HG03469 (cell line): ENCODE results near the gene ILDR1.

Experiments
- ATAC-seq: cut with Tn5 transposase; IDR thresholded peaks from one replicate; pipeline ENCODE4 v1.9.1; 2021; ENCODE audit warnings: mild to moderate bottlenecking, moderate library complexity, moderate number of reproducible peaks; ENCODE audit not compliant: unreplicated experiment

ILDR1 gene

DNA sequence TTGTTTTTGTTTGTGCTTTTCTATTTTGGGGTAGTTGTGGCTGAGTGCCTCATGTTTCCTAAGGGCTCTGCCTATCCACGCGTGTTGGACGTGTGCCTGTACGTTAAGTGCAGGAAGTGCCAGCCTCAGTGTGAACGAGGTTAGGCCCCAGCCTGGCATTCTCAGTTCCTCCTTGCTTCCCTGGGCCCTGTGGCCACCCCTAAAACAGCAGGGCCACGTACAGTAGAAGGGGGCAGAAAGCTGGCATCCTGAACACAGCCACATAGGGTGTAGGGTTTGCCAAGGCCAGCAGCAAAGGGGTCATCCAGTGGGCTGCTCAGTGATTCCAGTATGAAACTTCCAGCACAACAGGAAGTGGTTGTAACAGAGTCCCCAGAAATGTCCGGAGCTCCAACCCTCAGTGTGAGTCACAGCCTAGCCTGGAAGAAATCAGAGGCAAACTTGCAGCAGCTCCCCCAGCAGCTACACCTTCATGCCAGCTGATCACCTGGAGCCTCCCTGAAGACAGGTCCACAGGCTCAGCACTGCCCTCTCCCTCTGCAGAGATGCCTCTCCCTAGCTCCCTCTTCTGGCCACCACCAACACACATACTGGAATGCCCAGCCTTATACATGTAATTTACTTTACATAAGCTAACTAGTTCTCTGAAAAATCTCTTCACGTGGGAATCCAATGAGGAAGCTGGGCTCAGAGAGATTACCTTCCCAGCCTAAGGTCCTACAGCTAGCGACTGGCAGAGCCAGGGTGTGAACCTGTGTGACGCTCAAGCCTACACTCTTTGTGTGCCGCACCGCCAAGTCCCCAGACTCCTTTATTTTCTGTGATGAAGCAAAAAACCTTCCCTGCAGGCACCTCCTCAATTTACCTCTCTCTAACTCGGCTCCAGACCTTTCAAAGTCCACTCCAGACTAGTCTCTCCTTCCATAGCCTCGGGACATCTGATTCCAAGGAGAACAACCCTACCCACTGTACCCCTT is 26.6 kb downstream of the ILDR1 start:
- no peak for ATAC-seq

DNA sequence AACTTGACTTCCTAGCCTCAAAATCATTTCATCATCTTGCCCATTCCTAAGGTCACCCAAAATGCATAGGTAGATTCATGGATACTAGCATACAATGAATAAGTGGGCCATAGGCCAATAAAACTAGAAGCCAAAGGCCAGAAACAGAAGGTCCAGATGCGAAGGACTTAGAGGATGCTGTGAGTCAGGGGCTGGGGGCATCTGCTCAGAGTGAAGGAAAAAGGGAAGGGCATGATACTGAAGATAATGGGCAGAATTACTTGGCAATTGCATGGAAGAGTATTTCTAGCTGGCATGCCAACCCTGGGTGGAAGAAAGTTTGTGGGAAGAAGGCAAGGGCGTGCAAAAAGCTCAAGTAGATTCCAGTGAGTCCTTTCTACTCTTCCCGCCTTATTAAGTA is 27.5 kb downstream of the ILDR1 start:
- ATAC-seq: no peak

DNA sequence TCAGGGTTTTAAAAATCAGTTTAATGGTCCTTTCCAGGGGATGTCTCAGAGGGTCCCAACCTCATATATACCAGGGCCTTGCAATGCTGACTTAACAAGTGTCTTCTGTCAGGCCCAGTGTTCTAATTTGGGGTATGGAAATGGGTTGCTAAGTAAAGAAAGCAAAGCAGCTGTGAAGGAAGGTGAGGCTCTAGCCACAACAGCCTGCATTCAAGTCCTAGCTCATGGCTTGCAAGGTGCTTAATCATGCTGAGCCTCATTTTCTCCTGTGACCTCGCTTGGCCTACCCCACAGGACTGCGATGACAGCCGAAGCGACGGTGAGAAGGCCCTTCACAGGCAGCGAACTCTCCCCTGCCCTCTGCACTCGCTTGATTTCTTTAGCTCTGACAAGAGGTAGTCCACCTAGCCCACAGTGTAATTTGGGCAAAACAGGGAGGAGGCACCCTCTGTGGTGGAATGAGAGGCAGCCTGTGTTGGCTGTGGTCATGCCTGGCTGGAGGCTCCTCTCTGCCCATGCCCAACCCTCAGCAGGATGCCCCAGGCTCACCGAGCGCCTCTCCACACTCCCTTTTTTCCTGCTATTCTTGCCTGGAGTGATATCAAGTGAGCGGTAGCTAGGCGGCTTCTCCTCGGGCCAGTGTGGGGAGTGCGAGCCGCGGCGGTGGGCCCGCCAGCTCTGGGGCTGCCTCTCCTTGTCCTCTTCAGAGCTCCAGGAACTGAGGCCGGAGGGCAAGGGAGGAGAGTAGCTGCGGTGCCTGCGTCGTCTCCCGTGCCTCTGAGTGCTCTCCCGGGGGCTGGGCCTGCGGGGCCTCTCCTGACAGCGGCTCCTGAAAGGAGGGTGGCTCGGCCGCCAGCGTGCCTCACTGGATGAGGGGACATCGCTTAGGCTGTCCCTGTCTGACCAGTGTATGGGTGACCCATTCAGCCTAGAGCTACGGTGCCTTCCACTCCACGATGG is 29.2 kb downstream of the ILDR1 start:
- peak; percentile 65 for ATAC-seq

DNA sequence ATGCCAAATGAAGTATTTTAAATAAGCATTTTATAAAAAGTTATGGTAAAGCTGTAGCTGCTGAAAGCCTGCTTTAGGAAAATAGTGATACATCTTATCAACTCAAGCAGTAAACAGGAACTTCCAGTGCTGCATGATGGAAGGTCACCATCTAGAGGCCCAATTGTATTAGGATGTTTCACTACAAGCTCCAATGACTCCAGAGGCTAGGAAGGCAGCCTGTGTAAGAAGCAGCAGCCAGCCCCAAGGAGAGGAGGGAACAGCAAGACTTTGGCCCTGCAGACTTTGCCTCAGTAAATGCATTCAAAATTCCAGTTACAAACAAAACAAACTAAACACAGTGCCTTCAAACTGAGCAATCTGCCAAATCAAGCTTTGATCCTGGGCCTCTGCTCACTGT is 32.1 kb downstream of the ILDR1 start:
- ATAC-seq: no peak

- no peak for ATAC-seq
Measured at GRCh38 chr3:121988146-121988545, 33.9 kb downstream of the ILDR1 start.

DNA sequence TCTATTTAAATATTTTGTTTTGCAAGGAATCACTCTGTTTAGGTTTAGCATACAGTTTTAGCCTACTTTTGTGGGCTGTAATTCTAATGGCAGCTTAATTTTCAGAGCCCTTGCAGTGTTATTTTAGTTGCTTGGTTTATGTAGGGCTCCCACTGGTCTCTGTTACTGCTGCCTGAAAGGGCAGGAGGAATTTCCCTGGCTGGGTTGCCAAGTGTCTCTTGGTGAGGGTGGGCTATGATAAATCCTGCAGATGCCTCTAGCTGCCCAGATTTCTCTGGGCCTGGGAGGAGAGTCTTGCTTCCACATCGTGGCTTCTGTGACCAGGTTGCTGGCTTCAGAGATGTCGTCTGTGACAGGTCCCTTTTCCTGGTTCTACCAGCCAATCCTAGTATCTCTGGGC is 36.2 kb downstream of the ILDR1 start:
- no peak for ATAC-seq

DNA sequence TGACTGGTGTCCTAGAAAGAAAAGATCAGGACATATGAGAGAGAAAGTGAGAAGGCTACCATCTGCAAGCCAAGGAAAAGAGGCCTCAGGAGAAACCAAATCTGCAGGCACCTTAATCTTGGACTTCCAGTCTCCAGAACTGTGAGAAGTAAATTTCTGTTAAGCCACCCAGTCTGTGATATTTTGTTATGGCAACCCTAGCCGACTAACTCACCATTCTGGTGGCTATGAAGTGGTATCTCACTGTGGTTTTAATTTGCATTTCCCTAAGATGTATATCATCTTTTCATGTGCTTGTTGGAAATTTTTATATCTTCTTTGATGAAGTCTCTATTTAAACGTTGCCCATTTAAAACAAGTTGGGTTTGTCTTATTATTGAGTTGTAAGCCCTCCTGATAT is 40.6 kb downstream of the ILDR1 start:
- ATAC-seq: no peak

DNA sequence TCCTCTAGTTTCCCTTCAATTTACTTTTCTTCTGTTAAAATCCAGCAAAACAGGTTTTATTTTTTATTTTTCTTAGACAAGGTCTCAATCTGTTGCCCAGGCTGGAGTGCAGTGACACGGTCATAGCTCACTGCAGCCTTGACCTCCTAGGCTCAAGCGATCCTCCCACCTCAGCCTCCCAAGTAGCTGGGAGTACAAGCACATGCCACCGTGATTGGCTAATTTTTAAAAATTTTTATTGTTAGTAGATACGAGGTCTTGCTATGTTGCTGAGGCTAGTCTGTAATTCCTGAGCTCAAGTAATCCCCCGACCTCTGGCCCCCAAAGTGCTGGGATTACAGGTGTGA is 41.6 kb downstream of the ILDR1 start:
- peak; percentile 20 for ATAC-seq

DNA sequence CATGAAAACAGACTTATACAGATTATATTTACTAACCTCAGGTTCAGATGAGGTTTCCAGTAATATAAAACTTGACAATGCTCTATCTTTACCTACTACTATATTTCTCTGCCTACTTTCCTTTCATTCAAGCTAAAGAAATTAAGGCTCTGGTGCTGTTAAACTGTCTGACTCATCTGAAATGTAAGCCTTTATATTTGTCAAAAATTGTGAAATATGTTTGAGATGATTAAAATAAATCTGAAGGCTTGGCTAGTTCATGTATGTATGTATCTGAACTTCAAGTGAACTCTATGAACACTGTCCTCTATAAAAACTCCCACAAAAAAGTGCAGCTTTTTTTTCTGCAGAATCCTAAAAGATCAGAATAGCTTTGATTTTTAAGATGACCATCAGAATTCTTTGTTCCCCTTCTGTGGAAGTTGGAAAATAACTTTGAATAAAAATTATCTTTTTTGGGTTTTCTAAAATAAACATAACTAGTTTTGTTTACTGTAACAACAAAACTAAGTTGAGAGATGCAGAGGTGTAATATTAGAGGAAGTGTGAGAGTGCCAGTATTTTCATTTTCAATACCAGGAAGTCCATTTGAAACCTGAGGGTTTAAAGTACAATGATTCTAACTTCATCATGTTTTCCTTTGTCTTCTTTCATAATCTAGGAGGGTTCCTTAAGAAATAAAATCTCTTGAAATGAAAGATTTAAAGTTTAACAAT is 42.2 kb downstream of the ILDR1 start:
- ATAC-seq: peak; percentile 46

GRCh38 chr3:121979246-121979645 is 42.8 kb downstream of the ILDR1 start:
- ATAC-seq: no peak

DNA sequence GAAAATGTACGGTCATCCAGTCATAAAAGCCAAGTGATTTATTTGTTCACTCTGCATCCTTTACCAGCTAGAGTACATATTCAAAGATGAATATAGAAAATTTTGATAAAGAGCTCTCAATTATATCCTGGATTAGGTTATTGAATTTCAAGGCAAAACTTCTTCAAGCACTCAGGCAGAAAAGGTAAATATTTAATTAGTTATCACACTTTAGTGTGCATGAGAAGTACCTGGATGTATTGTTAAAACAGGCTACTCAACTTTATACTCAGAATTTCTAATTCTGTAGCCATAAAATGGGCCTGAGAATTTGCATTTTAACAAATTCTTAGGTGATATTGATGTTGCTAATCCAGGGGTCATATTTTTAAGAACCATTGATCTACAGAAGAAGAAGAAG is 45.3 kb downstream of the ILDR1 start:
- no peak for ATAC-seq

- ATAC-seq: no peak
Measured at GRCh38 chr3:121975702-121976302, 46.2 kb downstream of the ILDR1 start.

GRCh38 chr3:121974601-121975111 is 47.4 kb downstream of the ILDR1 start:
- ATAC-seq: no peak

DNA sequence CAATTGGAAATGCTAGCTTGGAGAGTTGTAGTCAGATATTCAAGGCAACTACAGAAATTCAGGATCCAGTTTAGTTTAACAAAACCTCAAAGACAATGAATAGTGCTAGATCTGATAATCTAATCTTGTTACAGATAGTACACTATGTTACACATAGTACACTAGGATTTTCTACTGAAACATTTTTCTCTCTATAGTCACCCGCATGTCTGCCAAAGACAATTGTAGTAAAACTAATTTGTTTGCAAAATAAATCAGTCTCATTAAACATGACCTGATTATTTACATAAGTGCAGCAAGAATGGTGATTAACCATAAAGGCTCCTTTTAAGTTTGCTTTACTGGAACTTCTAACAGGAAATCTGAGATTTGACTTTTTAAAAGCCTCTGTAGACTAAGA is 52.0 kb downstream of the ILDR1 start:
- ATAC-seq: no peak

DNA sequence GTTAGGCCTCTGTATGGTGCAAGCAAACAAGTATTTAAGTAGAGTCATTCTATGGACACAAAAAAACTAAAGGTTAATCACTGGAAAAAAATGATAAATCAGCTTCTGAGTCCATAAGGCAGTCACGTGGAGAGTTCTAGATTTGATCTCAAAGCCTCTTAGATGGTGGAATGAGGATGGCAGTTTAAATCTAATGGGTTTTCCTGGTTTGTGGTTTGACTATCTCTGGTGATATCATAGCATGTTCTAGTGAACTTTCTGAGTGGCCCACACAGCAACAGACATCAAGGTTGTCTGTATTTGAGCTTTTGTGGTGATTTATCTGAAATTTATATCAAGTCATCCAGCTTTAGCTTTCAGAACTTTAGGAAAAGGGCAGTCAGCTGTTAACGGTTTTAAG is 52.4 kb downstream of the ILDR1 start:
- ATAC-seq: no peak

DNA sequence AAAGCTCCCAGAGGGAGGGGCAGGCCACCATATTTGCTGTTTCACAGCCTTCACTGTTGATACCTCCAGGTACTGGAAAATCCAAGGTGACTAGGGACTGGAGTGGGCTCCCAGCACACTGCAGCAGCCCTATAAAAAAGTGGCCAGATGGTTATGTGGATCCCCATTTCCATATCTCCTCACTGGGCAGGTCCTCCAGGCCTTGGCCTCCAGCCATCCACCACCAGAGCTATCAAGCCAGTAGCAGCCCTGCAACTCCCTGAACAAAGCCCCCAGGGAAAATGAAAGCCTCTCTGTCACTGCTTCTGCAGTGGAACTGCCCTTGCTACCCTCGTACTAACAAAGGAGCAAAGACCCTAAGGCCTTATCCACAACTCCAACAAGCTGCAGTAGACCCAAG is 58.4 kb downstream of the ILDR1 start:
- no peak for ATAC-seq

- ATAC-seq: no peak
Measured at GRCh38 chr3:121962443-121962842, 59.6 kb downstream of the ILDR1 start.

- ATAC-seq: no peak
Measured at GRCh38 chr3:121961283-121961682, 60.8 kb downstream of the ILDR1 start.

GRCh38 chr3:121958801-121959200 is 63.2 kb downstream of the ILDR1 start:
- ATAC-seq: no peak

GRCh38 chr3:121957674-121958415 is 64.2 kb downstream of the ILDR1 start:
- ATAC-seq: peak; percentile 67
